Eye (tissue), 1 donor: ENCODE data around the gene EEFSEC.

Source experiments
- DNase-seq: peaks from one replicate; pipeline ENCODE4 v3.0.0-alpha.2; 2015

EEFSEC gene

DNA sequence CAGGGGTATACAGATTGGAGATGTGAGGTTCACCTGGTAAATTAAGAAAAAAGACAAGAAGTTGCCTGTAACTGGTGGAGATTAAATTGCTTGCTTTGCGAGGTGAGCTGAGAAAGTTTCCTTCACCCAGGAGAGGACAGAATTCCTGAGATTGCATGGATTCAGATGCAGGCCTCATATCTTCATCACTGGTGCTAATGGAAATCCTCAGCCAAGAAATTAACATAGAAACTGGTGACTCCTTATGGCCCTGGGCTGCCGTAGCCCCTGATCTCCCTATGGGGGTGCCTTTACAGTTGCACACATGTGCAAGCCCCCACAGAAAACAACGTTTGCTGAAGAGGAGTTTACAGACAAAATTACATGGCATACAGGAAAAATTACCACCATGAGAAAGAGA lies 68.0 kb downstream of the EEFSEC start:
- DNase-seq, result no peak

DNA sequence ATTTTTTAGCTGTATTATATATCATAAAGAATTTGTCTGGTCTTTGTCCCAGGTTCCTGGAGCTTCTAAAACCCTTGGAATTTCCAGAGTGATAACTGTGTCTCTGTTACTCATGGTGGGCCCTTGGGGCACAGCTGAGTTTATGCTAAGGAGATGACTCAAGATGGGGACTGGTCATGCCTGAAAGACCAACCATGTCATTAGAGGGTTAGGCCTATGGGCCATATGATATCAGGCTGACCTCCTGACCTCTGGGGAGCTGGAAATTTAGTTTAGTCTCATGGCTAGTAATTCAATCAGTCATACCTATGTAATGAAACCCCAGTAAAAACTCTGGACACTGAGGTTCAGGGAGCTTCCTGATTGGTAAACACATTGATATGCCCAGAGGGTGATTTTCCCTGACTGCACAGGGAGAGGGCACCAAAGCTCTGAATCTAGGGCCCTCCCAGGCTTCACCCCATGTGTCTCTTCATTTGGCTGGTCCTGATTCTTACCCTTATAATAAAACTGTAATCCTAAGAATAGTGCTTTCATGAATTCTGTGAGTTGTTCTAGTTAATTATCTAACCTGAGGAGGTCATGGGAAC lies 69.6 kb downstream of the EEFSEC start:
- DNase-seq, result no peak

DNA sequence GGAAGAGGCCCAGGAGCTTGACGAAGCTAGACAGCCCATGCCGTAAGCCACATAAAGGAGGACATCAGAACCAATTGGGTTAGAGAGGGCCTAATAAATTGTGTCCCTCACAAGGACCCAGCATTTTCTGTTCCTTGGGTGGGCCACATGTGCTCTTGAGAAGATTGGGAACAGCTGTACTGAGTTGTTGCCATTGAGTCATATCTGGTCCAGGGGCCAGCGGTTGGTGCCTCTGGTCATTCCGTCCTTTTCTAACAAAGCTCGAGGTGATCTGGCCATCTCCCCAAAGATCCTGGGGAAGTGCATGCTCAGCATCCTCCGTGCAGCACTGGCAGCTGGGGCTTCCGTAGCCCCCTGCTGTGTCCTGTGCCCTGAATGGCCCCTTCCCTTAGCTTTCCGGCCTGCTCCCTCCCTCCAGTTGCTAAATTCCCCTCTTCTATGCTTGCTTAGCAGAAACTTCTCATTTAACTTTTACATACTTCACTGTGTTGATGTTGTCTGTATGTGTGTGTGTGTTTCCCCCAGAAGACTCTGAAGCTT lies 73.0 kb downstream of the EEFSEC start:
- DNase-seq, result no peak

DNA sequence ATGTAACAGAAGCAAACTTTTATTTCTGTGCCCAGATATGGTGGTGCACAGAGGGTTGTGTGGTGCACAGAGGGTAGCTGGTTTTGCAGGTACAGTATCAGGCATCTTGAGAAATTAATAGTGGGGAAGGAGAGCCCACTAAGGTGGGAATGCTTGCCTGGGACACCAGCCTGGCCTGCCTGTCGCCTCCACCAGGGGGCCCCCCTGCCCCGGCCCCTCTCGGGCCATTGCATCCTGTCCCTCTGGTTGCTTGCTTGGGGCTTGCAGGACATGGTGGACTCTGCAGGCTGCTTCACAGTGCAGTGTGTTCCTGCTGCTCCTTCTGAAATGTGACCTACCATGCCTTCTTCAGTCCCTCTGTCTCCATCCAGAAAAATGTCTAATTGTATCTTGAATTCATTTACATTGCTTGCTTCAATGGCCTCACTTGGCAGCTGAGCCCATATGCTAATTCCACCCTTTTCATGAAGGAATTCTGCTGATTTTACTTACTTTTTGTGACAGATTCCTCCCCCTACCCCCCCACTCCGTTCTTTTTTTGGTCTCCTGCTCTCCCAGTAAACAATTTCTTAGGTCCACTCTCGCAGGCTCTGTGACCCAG lies 73.6 kb downstream of the EEFSEC start:
- DNase-seq, result peak; percentile 56

DNA sequence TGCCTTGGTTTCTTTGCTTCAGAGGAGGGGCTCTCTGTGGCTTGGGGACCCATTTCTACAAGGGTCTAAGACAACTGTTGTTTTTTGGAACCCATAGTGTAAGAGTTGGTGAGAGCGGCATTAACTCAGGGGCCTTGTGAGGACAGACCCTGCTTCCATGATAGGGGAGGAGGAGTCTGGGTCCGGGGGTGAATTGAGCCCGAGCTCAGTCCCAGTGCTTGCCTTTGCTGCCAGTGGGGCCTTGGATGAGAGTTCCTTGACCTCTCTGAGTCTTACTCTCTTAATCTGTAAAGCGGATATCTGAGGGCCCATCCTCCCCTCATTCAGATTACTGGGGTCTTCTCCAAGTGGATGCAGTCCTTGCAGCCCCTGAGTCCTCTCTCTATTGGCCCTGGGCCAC lies 74.2 kb downstream of the EEFSEC start:
- no peak for DNase-seq

DNA sequence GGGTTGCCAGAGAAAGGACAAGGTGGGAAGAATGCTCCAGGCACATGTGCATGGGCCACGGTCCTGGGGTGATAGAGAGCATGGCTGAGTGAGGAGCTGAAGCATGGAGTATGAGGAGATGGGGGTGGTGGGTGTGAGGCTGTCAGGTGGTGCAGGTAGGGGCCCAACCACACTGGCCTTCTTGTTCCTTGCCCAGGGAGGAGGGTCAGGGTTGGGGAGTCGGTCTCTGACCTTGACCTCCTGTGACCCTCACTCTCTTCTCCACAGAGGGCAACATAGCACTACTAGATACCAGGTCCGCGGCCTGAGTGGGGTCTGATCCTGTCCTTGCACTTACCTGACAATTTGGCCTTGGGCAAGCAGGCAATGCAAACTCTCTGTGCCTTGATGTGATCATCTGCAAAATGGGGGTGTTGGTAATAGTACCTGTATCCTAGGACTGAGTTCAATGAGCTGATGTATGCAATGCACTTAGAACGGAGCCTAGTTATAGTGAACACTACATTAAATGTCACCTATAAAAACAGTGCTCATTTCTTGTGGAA lies 75.2 kb downstream of the EEFSEC start:
- no peak for DNase-seq

DNA sequence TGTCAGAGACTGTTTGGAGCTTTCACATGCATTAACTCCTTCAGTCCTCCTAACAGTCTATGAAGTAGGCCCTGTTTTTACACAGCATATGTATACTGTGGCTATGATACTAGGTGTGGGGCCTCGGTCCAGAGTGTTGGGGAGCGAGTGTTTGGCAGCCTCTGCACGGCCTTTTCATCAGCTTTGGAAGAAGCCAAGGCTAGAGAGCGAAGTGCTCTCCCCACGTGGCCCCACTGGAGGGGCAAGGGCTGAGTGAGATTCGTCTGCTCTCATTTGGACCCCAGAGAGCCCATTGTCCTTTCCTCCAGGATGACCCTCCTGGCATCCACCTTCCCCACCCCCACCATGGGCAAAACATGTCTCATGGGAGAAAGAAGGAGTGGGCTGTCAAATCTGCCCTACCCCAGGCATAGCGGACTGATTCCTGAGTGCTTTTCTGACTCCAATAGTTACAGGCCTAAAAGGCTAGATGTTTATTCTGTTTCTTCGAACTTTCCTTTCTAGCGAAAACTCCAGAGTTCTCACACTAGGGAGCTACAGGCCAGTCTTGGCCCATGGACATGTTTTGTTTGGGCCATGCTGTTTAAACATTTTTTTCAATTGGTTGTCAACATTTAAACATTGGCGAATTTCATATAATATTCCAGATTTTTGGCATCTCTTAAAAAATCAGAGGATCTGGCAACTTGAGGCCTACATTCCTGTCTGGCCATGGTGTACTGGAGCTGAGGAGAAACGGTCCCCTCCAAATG lies 76.0 kb downstream of the EEFSEC start:
- DNase-seq, result no peak

DNA sequence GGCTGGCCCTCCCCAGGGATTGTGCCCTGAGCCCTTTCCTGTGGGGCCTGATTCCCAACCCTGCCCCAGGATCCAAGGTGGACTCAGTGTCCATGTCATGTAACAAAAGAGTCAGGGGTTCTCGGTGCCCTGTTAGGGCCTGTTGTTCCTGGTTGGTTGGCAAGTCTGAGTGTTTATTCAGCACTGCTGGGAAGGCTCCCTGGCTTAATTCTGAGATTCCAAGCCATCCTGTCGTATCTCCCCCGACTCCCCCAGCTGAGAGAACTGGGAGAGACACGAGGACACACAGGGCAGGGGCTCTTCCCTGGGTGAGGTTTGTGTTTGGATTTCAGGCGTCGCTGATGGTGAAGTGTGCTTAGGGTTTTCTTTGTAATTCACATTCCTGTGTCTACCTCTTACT lies 78.3 kb downstream of the EEFSEC start:
- DNase-seq, result peak; percentile 46

DNA sequence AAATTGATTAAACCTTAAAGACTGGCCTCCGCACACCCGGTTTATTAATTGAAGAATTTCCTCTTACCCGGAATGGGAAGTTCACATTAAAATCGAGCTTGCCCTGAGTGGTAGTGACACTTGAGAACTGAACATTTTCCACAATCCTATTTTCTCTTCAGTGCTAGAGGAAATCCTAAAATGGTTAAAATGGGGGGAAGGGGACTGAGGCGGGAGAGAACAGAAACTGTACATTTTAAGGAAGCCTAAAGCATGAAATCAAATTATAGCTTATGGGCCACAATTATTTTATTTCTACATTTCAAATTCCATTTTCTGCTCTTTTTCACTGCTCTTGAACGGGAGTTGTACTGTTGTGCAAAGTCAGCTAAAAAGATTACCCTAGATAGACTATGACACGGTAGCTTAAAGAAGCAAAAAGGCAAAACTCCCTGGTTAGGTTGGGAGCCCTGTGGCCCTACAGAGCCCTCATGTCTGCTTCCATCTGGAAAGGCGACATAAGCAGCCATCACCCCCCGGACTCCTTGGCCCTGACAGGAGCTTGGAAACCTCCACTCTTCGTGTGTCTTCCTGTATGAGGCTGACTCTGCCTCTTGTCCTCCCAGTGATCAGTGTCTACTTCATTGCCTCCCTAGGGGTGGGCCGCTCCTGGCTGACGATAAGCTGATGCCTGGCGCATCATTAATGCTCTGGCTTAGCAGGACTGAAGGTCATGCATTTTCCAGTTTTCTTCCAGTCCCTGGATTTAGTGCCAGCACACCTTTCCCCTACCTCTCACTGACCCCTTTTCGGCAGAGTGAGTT lies 79.3 kb downstream of the EEFSEC start:
- peak; percentile 56 for DNase-seq

DNA sequence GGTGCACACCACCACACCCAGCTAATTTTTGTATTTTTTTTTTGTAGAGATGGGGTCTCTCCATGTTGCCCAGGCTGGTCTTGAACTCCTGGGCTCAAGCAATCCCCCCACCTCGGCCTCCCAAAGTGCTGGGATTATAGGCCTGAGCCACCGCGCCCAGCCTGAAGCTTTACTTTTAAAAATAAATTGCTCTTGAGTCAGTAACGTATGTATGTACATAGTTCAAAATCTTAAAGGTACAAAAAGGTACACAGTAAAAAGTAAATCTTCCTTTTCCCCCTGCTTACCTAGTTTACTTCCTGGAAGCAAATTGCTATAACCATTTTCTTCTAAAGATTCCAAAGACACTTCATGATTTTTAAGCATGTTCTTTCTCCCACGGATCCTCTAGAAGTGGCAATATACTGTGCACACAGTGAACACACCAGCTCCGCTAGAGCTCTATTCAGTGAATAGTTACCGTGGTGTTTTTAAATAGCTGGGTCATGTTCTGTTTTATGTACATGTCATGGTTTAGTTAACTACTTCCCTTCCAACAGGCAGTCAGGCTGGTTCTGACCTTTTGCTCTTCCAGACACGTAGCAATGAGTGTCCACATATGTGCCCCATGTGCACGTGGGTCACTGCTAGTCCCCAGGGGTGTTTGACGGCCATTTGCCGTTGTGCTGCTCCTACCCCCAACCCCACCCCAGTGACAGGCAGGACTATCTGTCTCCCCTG lies 82.1 kb downstream of the EEFSEC start:
- DNase-seq, result no peak

DNA sequence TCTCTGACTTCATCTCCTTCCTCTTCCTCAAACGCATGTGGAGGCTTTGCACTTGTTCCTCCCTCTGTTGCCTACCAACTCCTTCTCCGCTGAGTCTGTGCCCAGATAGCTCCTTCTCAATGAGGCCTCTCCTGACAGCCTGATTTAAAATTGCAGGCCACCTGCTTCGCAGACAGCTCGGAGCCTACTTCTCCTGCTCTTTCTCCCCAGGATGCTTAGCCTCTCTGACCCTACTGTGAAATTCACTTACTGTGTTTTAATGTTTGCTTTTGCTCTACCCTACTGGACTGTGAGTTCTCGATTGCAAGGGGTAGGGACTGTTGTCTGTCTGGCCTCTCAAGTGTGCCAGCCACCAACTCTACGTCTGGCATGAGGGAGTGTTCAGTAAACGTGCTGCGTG lies 83.4 kb downstream of the EEFSEC start:
- DNase-seq, result peak; percentile 38

DNA sequence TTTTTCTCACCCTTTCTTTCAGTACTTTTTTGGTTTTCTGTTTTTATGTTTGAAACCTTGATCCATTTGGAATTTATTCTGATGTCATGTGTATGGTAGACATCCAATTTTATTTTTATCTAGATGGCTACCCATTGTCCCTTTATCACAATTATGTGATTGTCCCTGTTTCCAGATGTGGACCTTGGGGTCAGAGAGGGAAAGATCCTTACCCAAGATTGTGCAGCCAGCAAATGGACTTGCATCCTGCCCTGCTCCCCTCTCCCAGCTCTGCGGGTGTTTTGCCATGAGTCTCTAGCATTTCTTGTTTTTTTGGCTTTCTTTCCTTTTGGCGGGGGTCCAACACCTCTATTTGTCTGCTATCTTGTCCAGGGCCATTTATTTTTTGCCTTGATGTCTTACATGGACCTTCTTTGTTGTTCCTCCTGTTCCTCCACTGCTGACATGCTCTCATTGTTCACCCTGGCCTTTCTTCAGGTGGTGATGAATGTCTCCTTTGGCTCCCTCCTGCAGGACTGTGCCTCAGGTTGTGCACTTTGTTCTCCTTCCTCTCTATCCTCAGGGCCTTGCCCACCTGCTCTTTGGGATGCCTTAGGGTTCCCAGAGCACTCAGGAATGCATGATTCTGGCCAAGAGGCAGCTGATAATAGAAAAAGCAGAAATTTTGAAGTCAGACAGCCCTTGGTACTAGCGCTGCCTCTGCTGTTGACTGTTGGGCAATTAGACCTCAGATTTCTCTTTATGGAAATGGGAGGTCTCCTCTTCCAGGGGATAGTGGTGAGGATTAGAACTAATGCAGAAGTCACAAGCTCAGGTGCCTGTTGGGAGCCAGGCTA lies 84.3 kb downstream of the EEFSEC start:
- no peak for DNase-seq

DNA sequence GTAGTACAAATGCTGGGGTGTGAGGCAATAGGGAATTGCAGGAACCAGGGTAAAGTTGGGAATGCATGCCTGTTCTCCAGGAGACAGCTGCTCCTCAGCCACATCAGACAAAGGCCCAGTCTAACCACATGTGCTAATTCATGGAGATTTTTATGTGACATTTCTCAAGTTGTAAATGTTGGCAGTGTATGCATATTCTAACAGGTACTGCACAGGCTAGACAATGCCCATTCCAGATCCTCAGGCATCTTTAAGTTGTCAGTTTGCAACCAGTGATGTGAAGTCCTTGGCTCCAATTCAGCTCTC lies 84.9 kb downstream of the EEFSEC start:
- no peak for DNase-seq

DNA sequence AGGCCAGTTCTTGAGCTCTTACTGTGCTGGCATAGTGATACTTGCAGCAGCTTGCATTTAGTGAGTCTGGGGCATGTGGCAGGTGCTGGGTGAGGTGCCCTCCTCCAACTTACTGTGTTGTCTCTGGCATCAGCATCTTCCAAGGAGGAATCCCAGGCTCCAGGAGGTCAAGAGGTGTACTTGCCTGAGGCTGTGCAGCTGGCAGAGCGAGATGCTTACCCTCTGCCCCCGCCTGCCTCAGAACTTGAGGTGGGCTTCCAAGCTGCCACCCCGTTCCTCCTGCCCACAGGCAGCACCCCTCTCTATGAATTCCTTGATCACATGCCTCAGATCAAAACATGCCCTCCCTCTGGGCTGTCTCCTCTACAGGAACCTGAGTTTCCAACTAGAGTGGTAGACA lies 86.0 kb downstream of the EEFSEC start:
- no peak for DNase-seq

DNA sequence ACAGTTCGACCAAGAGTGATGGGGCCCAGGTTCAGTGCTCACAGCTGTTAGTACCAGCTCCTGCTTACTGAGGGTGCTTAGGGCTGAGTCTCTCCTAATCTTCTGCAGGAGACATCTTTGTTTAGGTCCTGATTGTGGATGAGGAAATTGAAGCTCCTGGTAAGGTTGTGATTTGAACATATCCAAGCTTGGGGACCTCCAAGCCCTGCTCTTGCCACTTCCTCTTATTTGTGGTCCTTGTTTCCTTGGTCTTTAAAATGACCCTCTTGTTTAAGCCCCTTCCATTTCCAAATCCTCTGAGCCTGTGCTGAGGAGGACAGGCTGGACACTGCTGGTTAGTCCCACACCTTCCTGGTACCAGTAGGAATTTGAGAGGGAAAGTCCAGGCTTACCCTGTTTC lies 87.0 kb downstream of the EEFSEC start:
- DNase-seq, result no peak

DNA sequence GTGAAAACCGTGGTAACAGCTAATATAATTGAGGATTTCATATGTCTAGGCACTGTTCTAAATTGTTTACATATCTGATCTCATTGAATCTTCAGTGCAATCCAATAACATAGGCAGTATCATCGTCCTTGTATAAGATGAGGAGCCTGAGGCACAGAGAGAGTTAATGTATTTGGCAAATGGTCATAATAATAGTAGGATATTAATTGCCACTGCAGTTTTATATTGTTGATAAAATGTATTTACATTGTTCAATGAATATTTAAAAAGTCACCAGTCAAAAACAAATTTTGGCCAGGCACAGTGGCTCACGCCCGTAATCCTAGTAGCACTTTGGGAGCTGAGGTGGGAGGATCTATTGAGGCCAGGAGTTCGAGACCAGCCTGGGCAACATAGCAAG lies 88.5 kb downstream of the EEFSEC start:
- no peak for DNase-seq

DNA sequence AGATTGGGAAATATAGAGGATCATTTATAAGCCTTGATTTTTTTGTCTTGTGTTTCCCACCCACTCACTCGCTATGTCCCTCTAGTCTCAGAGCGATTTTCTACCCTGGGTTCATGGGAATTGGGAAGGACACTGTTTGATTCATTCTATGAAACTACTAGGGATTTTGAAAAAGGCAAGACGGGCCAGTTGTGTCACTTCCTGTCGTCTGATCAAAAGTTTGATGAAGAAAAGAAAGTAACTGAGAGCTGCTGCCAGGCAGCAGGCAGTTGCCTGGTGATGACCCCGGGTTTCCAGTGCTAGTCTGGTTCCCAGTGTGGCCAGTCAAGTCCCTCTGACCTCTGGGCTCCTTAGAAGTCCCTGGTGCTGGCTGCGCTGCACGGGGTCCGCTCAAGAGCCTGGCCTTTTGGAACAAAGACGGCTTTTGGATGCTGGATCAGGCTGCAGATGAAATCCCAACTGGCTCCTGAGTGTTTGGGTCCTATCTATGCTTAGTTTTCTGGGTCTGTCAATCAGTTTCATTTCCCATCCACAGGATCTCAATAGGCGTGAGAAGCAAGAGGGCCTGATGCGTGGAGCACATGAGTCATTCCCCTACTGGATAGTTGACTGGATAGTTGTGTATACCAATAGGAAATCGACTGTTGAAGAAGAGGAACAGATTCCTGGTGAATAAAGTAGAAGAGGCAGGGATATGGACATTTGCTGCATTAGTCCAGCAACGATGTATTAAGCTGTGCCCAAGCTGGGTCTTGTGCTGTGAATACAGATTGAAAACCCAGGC lies 89.7 kb downstream of the EEFSEC start:
- DNase-seq, result no peak

DNA sequence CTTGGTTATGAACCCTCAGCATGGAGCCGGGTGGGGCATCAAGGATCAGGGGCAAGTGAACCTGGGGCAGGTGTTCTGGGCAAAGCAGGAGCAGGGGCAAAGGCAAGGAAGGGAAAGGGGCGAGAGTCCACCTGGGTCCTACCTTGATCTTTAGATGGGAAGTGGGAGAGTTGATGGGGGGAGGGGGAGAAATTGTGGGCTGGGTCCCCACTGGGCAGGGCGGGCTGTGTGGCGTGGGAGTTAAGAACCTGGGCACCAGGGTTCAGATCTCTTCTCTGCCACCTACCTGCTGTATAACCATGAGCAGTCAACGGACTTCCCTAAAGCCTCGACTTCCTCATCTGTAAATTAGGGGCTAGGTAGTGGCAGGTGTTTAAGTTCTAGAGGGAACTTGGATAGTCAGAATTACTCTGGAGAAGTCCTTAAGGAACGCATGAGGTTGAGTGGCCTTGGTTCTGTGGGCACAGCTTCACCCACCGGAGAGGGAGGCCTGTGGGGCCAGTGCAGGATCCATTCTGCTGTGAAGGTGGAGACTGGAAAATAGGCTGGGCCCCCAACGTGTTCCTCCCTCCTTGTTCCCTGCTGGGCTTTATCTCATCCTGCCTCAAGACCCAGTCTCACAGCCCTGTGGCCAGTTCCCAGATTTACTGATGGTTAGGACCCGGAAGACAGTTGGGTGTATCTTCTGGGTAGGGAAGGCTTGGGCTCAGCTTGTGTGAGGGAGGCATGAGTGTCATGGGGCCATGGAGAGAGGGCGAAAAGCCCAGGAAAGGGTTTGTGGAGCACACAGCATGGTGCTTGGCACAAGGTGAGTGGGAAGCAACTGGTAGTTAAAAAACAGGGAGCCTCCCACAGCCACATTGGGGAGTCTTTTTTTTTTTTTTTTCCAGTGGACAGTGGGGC lies 90.6 kb downstream of the EEFSEC start:
- no peak for DNase-seq

DNA sequence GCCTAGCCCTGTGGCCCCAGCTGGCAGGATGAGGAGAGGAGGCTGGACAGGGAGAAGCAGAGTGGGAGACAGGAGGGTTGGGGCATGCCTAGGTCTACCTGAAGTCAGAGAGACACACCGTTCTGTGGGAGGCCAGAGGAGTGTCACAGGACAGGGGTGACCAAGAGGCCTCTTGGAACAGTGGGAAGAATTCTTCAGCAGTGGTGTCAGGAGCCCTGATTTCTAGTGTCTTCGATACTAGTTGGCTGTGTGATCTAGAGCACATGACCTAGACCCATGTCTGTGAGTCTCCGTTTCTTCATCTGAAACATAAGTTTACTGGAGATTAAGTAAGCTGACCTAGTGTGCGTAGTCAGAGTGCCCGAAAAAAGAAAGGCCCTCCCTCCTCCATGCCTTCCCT lies 92.2 kb downstream of the EEFSEC start:
- no peak for DNase-seq
